MCF 10A (cell line): ENCODE measurements around the gene STAU1. TPM values are rescaled to one million over a fixed set of nuclear protein-coding genes. Genes with fewer than 3 reads are reported as not detected.

Experiments used
- Bru-seq: library from RNA; stranded (reverse); fragments of 400-500 nt; gene quantifications from one replicate; lab custom pipeline; 2021; lab: Mats Ljungman, UMichigan
- BruChase-seq, 2 experiments: library from RNA; stranded (reverse); fragments of 400-500 nt; gene quantifications; one replicate each; lab custom pipeline; 2021; lab: Mats Ljungman, UMichigan
- BruUV-seq: library from RNA; stranded (reverse); fragments of 400-500 nt; replicated peaks from 2 replicates; lab custom pipeline; 2021; lab: Mats Ljungman, UMichigan
- CTCF ChIA-PET: fragments of 300-600 bp; sonication (Branson Sonifier 250); formaldehyde crosslinking; extraction: SDS; loops from one replicate; lab custom pipeline; 2021; ENCODE audit warnings: antibody characterized with exemption, inconsistent platforms; lab: Yijun Ruan, JAX
- POLR2A ChIA-PET: fragments of 300-600, 350-650 bp; sonication (Branson Sonifier 250); formaldehyde crosslinking; extraction: SDS; loops from one replicate; lab custom pipeline; 2020; ENCODE audit warnings: antibody characterized with exemption, inconsistent platforms; lab: Yijun Ruan, JAX
- DNase-seq: peaks from one replicate; pipeline ENCODE4 v3.0.0-alpha.2; 2018; ENCODE audit not compliant: unreplicated experiment
- H3K27ac Mint-ChIP-seq: one replicate; pipeline ENCODE4 v1.8.0; 2022; ENCODE audit warnings: mild to moderate bottlenecking, low read depth, mixed read lengths; ENCODE audit not compliant: unreplicated experiment
- H3K27me3 Mint-ChIP-seq: one replicate; pipeline ENCODE4 v1.8.0; 2022; ENCODE audit warnings: mixed read lengths; ENCODE audit not compliant: insufficient read depth, unreplicated experiment
- H3K36me3 Mint-ChIP-seq: one replicate; pipeline ENCODE4 v1.8.0; 2022; ENCODE audit warnings: mild to moderate bottlenecking, moderate library complexity, mixed read lengths; ENCODE audit not compliant: insufficient read depth, unreplicated experiment
- H3K4me1 Mint-ChIP-seq: one replicate; pipeline ENCODE4 v1.8.0; 2022; ENCODE audit warnings: mixed read lengths; ENCODE audit not compliant: insufficient read depth, unreplicated experiment
- H3K4me3 Mint-ChIP-seq: one replicate; pipeline ENCODE4 v1.8.0; 2022; ENCODE audit warnings: mild to moderate bottlenecking, moderate library complexity, mixed read lengths; ENCODE audit not compliant: unreplicated experiment
- H3K9me3 Mint-ChIP-seq: one replicate; pipeline ENCODE4 v1.8.0; 2022; ENCODE audit warnings: mixed read lengths; ENCODE audit not compliant: unreplicated experiment
- intact Hi-C: fragments of 100-400 bp; cut with micrococcal nuclease; formaldehyde crosslinking; loops from 2 replicates; pipeline ENCODE4 v1.14.1; 2022
- long read RNA-seq: library from polyadenylated mRNA; stranded (forward); transcript quantifications from one replicate; pipeline ENCODE4 v2.0.0, GENCODE V29; 2022
- total RNA-seq: library from RNA; stranded (reverse); gene quantifications from 2 replicates; pipeline ENCODE4 v1.2.3, GENCODE V29; 2022
- TF ChIP-seq, protein P1 (sequence below): fragments of 200-600 bp; IDR thresholded peaks from one replicate; pipeline ENCODE4 v1.8.0; 2022; ENCODE audit warnings: antibody characterized with exemption, mild to moderate bottlenecking; ENCODE audit not compliant: unreplicated experiment

Gene STAU1, protein sequence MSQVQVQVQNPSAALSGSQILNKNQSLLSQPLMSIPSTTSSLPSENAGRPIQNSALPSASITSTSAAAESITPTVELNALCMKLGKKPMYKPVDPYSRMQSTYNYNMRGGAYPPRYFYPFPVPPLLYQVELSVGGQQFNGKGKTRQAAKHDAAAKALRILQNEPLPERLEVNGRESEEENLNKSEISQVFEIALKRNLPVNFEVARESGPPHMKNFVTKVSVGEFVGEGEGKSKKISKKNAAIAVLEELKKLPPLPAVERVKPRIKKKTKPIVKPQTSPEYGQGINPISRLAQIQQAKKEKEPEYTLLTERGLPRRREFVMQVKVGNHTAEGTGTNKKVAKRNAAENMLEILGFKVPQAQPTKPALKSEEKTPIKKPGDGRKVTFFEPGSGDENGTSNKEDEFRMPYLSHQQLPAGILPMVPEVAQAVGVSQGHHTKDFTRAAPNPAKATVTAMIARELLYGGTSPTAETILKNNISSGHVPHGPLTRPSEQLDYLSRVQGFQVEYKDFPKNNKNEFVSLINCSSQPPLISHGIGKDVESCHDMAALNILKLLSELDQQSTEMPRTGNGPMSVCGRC
- 109 and 110 TPM in 2 replicates for total RNA-seq
- percentile 79 among the genes with signal in this experiment for Bru-seq, nascent RNA
- BruChase-seq, experiment 1, labeled RNA remaining after a 6-hour chase: percentile 90 among the genes with signal in this experiment
- BruChase-seq, experiment 2, labeled RNA remaining after a 2-hour chase: percentile 83 among the genes with signal in this experiment
- long read RNA-seq, transcript STAU1-206 (13 exons, 3,411 nt): minor isoform, 20 of 471 reads
- long read RNA-seq, transcript STAU1-203 (13 exons, 3,211 nt): major isoform, 200 of 471 reads
- long read RNA-seq, transcript STAU1-201 (14 exons, 3,334 nt): minor isoform, 24 of 471 reads
- long read RNA-seq, transcript STAU1-202 (12 exons, 3,136 nt): minor isoform, 23 of 471 reads
- long read RNA-seq, partial matches to known transcripts: 149 of 471 reads
- long read RNA-seq, other reads (novel, unspliced or antisense): 40 of 471 reads

DNA sequence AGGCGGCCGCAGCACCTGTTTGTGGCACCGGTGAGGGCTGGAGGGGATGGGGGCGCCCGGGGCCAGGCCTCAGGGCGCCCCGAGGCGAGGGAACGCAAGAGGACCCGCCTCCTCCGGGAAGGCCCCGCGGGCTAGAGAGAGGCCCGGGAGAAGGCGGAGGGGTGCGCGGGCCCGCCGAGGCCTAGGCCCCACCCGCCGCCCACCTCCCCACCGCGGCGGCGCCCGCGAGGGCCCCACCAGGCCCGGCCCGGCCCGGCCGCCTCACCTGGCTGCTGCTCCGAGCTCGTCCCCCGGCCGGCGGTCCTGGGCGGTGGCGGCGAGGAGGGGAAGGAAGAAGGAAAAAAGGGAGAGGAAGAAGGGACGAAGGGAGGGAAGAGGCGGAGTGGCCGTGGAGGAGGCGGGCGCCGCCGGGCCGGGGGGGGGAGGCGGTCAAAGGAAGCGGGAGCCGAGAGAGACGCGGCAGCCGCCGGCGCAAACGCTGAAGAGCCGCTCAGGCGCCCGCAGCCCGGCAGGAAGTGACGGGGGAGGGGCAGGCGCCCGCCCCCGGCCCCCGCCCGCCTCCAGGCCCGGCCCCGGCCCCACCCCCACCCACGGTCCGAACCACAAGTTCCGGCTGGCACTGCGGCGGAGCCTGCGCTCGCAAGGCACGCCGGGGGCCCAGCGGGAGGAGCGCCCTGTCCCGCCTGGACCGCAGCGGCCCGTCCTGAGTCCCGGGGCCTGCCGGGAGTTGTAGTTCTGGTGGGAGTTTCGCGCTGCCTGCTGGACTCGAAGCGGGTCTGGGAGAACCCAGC lies at the start of gene STAU1:
Gene STAU1 (minus strand): TSS at position 484 of the 791 bp plus-strand sequence. CDS start 22,133 bp downstream, outside the sequence.
- Mint-ChIP-seq H3K4me3 (peak within 1 kb of the TSS; percentile 83), H3K4me1 (peaks cover 6% of the 10 kb centered on the region), H3K9me3 (no peaks in the 10 kb centered on the region), H3K27me3 (no peaks in the 10 kb centered on the region), H3K36me3 (peaks cover 12% of the 10 kb centered on the region), H3K27ac (peak within 1 kb of the TSS; percentile 75)
- no TSS peak for BruUV-seq
- TF ChIP-seq, protein P1, sequence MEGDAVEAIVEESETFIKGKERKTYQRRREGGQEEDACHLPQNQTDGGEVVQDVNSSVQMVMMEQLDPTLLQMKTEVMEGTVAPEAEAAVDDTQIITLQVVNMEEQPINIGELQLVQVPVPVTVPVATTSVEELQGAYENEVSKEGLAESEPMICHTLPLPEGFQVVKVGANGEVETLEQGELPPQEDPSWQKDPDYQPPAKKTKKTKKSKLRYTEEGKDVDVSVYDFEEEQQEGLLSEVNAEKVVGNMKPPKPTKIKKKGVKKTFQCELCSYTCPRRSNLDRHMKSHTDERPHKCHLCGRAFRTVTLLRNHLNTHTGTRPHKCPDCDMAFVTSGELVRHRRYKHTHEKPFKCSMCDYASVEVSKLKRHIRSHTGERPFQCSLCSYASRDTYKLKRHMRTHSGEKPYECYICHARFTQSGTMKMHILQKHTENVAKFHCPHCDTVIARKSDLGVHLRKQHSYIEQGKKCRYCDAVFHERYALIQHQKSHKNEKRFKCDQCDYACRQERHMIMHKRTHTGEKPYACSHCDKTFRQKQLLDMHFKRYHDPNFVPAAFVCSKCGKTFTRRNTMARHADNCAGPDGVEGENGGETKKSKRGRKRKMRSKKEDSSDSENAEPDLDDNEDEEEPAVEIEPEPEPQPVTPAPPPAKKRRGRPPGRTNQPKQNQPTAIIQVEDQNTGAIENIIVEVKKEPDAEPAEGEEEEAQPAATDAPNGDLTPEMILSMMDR: no peak
- ChIA-PET POLR2A (interaction anchor here (0.6 to 7.5 kb wide), 20 partner anchors 8 to 727 kb away, joined by 3 to 150 read pairs (median 4); partner anchors contain the start of genes DDX27, SPATA2 and ZNFX1), CTCF (interaction anchor here (0.5 to 1.5 kb wide), 7 partner anchors 29 to 709 kb away, joined by 3 to 8 read pairs (median 4); partner anchors contain the start of gene DDX27)
- peak; percentile 94 for DNase-seq
- intact Hi-C loops: loop anchor here (1.0 kb wide), 1 partner anchor 31 kb away; the partner anchor contains the start of gene DDX27

DNA sequence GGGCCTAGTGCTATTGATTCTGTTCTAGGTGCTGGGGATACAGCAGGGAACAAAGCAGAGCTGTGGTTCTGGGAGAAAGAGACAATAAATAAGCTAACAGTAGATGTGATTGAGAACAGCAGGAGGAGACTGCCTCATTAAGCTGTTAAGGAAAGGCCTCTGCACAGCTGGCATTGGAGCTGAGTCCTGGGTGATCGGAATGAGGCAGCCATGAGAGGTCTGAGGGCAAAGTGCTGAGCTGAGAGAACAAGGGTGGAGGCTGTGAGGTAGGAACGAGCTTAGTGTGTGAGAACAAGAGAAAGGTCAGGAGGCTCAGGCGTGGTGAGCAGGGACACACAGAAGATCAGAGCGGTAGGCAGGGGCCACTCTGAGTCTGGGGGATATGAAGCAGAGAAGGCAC lies 49.4 kb upstream of the STAU1 start:
- Mint-ChIP-seq H3K9me3 (no peaks in the 10 kb centered on the region), H3K36me3 (peaks cover 83% of the 10 kb centered on the region), H3K27me3 (no peaks in the 10 kb centered on the region), H3K27ac (peak overlapping the region; percentile 8), H3K4me1 (no peaks in the 10 kb centered on the region), H3K4me3 (no peak overlapping the region)
- ChIA-PET POLR2A (interaction anchor here (0.5 to 3.0 kb wide), 5 partner anchors 9 to 222 kb away, joined by 3 to 19 read pairs (median 6); partner anchors contain the start of gene DDX27), CTCF (interaction anchor here (0.6 to 2.6 kb wide), 8 partner anchors 9 to 371 kb away, joined by 3 to 18 read pairs (median 4); partner anchors contain the start of gene DDX27)
- intact Hi-C loops: no loop called here
- DNase-seq: no peak
- TF ChIP-seq, protein P1: no peak
- no TSS peak for BruUV-seq

DNA sequence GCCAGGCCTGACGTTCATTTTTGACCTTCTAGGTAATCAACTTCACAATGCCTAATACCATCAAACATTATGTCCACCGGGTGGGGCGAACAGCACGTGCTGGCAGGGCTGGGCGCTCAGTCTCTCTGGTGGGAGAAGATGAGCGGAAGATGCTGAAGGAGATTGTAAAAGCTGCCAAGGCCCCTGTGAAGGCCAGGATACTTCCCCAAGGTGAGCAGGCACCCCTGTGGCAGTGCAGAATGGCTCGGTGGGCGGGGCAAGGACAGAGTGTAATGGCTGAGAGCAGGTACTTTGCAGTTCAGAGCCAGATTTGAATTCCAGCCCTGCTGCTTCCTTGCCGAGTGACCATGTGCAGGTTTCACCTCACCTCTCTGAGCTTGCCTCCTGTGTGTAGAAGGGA lies 48.2 kb upstream of the STAU1 start:
- H3K4me3 Mint-ChIP-seq: no peak overlapping the region
- no peak overlapping the region for H3K27ac Mint-ChIP-seq
- TF ChIP-seq, protein P1: no peak
- BruUV-seq: no TSS peak
- no peaks in the 10 kb centered on the region for H3K9me3 Mint-ChIP-seq
- ChIA-PET CTCF (interaction anchor here (3.4 kb wide), 1 partner anchor 10 kb away, joined by 16 read pairs; no protein-coding TSS in a partner anchor), POLR2A (interaction anchor here (2.1 to 3.0 kb wide), 2 partner anchors 10 to 13 kb away, joined by 6 to 14 read pairs; no protein-coding TSS in a partner anchor)
- peaks cover 82% of the 10 kb centered on the region for H3K36me3 Mint-ChIP-seq
- no peak for DNase-seq
- H3K4me1 Mint-ChIP-seq: no peaks in the 10 kb centered on the region
- intact Hi-C loops: no loop called here
- H3K27me3 Mint-ChIP-seq: no peaks in the 10 kb centered on the region
